ENCODE data around the gene APPL2. TPM values are rescaled to one million over a fixed set of nuclear protein-coding genes. Genes with fewer than 3 reads are reported as not detected.

APPL2 gene
- total and polyA plus RNA-seq, 2 of the 13 experiments (the other 11 are each of a cell fraction or from before 2014, with no cell fraction given): 9.9 to 11.1 TPM

GRCh38 chr12:105235281-105235731 lies 668 bp downstream of the APPL2 start (continued):
- TF ChIP-seq KIAA2018 (CRISPR knock-in tag; IDR thresholded peaks at IDR 0.05; ENCODE audit: borderline replicate concordance) (no peak), EZH2 (conservative IDR thresholded peaks at IDR 0.05; ENCODE audit: low read depth, low read length) (no peak), NCOA5 (CRISPR knock-in tag; IDR thresholded peaks at IDR 0.05) (no peak), HMG20A (CRISPR knock-in tag; IDR thresholded peaks at IDR 0.05; ENCODE audit: borderline replicate concordance) (no peak), ZNF3 (CRISPR knock-in tag; IDR thresholded peaks at IDR 0.05) (peak; percentile 67; the same call in 1 of the 2 replicates)
